Placental pericyte (primary cell): ENCODE measurements around the gene ATP13A4. TPM values are rescaled to one million over a fixed set of nuclear protein-coding genes. Genes with fewer than 3 reads are reported as not detected.

Source experiments
- total RNA-seq: library from RNA; depleted of rRNA; stranded (reverse); fragments of >200 nt; gene quantifications from 2 replicates; pipeline ENCODE4 v1.2.3, GENCODE V29; 2012

Gene ATP13A4, protein sequence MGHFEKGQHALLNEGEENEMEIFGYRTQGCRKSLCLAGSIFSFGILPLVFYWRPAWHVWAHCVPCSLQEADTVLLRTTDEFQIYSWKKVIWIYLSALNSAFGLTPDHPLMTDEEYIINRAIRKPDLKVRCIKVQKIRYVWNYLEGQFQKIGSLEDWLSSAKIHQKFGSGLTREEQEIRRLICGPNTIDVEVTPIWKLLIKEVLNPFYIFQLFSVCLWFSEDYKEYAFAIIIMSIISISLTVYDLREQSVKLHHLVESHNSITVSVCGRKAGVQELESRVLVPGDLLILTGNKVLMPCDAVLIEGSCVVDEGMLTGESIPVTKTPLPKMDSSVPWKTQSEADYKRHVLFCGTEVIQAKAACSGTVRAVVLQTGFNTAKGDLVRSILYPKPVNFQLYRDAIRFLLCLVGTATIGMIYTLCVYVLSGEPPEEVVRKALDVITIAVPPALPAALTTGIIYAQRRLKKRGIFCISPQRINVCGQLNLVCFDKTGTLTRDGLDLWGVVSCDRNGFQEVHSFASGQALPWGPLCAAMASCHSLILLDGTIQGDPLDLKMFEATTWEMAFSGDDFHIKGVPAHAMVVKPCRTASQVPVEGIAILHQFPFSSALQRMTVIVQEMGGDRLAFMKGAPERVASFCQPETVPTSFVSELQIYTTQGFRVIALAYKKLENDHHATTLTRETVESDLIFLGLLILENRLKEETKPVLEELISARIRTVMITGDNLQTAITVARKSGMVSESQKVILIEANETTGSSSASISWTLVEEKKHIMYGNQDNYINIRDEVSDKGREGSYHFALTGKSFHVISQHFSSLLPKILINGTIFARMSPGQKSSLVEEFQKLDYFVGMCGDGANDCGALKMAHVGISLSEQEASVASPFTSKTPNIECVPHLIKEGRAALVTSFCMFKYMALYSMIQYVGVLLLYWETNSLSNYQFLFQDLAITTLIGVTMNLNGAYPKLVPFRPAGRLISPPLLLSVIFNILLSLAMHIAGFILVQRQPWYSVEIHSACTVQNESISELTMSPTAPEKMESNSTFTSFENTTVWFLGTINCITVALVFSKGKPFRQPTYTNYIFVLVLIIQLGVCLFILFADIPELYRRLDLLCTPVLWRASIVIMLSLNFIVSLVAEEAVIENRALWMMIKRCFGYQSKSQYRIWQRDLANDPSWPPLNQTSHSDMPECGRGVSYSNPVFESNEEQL
- not detected in 2 replicates for total RNA-seq

DNA sequence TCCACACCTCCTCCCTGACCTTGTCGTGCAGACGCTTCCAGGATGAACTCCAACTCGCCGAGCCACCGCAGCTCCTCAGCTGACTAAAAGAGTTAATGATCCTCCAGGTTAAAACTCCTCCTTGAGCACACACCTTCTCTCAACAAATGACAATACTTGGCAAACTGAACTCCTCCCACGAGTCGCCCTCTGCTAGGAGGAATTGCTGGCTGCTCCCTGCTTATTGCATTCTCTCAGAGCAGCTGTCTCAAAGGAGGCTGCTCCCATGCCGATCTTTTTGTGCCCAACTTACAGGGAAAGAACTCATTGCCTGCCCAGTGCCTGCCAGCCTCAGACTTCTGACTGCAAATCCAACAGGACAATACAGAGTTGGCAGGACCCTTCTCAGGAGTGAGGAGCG is at the start of gene ATP13A4:
Gene ATP13A4, minus strand, starts transcription at position 85 of the 400 bp plus-strand sequence. CDS start 96 bp downstream, outside the sequence.

DNA sequence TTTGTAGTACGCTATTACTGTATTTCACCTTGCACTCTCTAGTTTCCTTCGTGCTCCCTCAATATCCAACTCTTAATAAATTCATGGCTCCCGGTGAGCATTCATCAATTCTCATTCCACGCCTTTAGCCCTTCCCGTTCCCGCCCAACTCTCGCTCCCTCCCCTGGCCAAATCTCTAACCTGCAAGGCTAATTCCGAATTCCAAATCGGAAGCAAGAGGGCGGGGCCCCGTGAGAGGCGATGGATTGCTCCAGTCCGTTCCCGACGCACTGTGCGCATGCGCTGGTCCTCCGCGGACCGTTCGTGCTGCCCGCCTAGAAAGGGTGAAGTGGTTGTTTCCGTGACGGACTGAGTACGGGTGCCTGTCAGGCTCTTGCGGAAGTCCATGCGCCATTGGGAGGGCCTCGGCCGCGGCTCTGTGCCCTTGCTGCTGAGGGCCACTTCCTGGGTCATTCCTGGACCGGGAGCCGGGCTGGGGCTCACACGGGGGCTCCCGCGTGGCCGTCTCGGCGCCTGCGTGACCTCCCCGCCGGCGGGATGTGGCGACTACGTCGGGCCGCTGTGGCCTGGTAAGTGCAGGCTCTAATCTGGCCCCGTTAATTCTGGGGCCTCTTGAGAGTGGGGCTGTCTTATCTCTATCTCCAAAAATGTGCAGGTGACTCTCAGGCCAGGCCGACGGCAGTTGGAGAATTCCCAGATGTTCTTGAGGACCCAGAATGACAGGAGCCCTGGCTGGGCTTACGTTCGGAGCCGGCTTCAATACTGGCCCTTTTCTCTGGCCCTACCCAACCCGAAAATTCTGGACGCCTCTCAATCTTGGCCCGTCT is 38.4 kb upstream of the ATP13A4 start, which contains the start of gene OPA1:
Gene OPA1, plus strand, starts transcription at position 368 of the 827 bp plus-strand sequence. Its CDS starts 170 bp downstream, at position 538.

DNA sequence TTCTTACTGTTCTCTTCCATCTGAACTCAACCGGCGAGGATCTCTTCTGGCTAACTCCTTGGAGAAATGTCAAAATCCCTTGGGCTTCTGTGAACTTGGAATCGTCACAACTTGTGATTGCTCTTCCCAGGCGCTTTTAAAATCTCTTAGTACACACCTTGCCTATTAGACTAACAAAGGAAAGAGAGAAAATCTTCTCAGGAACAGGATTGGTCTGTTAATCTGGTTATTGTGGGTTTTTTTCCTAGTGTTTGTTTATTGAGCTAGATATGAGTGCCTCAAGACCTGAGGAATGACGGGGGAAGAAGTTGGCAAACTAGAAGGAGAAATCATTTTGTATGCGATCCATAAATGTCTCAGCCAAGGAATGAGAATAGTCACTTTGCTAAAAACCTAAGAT is 176.0 kb downstream of the ATP13A4 start, which contains the start of gene ATP13A5:
Gene ATP13A5, minus strand, starts transcription at position 48 of the 400 bp plus-strand sequence. Its CDS starts 28 bp downstream, at position 20.

Other genes with a start within 250 kb of the ATP13A4 start
- gene ATP13A5, start 176.1 kb downstream of the ATP13A4 start, total RNA-seq: not detected in 2 replicates
- gene OPA1, start 38.3 kb upstream of the ATP13A4 start, total RNA-seq: 63.7 and 73.7 TPM in 2 replicates